GM23248 (cell line): ENCODE measurements around the gene CCDC192. TPM values are rescaled to one million over a fixed set of nuclear protein-coding genes. Genes with fewer than 3 reads are reported as not detected.
"Not testable (repeated sequence)": the region's sequence is repeated elsewhere in the genome, so short reads cannot be mapped to it uniquely, and the experiment has no call there.

ENCODE experiments used
- DNase-seq: peaks from one replicate; pipeline ENCODE4 v3.0.0-alpha.2; 2015
- H2AFZ ChIP-seq: fragments of 200-600 bp; sonication (generic); 2 replicates; pipeline ENCODE4 v1.6.1; 2016; ENCODE audit warnings: antibody characterized with exemption
- H3F3A ChIP-seq: fragments of 200-600 bp; sonication (generic); 2 replicates; pipeline ENCODE4 v1.6.1; 2016; ENCODE audit warnings: mild to moderate bottlenecking, antibody characterized with exemption, mixed run types; ENCODE audit not compliant: insufficient read depth
- H3K27ac ChIP-seq: fragments of 200-600 bp; sonication (generic); 2 replicates; pipeline ENCODE4 v1.5.1; 2016; ENCODE audit warnings: mild to moderate bottlenecking
- H3K27me3 ChIP-seq: fragments of 200-600 bp; sonication (generic); replicated peaks from 2 replicates; pipeline ENCODE4 v1.6.1; 2016; ENCODE audit warnings: mild to moderate bottlenecking; ENCODE audit not compliant: insufficient read depth
- H3K36me3 ChIP-seq: fragments of 200-600 bp; sonication (generic); 2 replicates; pipeline ENCODE4 v1.6.1; 2016; ENCODE audit warnings: low read depth, mild to moderate bottlenecking
- H3K4me1 ChIP-seq: fragments of 200-600 bp; sonication (generic); 2 replicates; pipeline ENCODE4 v1.6.1; 2016; ENCODE audit warnings: mild to moderate bottlenecking; ENCODE audit not compliant: insufficient read depth
- H3K4me2 ChIP-seq: fragments of 200-600 bp; sonication (generic); one replicate; pipeline ENCODE4 v1.6.1; 2016; ENCODE audit warnings: mild to moderate bottlenecking; ENCODE audit not compliant: unreplicated experiment
- H3K4me3 ChIP-seq: fragments of 200-600 bp; sonication (generic); 2 replicates; pipeline ENCODE4 v1.5.1; 2016; ENCODE audit warnings: mild to moderate bottlenecking
- H3K79me2 ChIP-seq: fragments of 200-600 bp; sonication (generic); 2 replicates; pipeline ENCODE4 v1.6.1; 2016; ENCODE audit warnings: mild to moderate bottlenecking; ENCODE audit not compliant: insufficient read depth
- H3K9ac ChIP-seq: fragments of 200-600 bp; sonication (generic); 2 replicates; pipeline ENCODE4 v1.6.1; 2016; ENCODE audit warnings: mild to moderate bottlenecking
- H3K9me2 ChIP-seq: fragments of 200-600 bp; sonication (generic); 2 replicates; pipeline ENCODE4 v1.6.1; 2016; ENCODE audit warnings: mixed run types, mild to moderate bottlenecking, moderate library complexity; ENCODE audit not compliant: insufficient read depth
- H3K9me3 ChIP-seq: fragments of 200-600 bp; sonication (generic); one replicate; pipeline ENCODE4 v1.6.1; 2017; ENCODE audit warnings: low read depth
- H4K20me1 ChIP-seq: fragments of 200-600 bp; sonication (generic); 2 replicates; pipeline ENCODE4 v1.6.0; 2016; ENCODE audit not compliant: insufficient read depth
- EZH2 ChIP-seq: fragments of 200-600 bp; sonication (generic); IDR thresholded peaks from 2 replicates; pipeline ENCODE4 v1.6.1; 2018; ENCODE audit warnings: antibody characterized with exemption, mild to moderate bottlenecking; ENCODE audit not compliant: insufficient read depth, poor library complexity, severe bottlenecking
- EZH2phosphoT487 ChIP-seq: fragments of 200-600 bp; sonication (generic); IDR thresholded peaks from 2 replicates; pipeline ENCODE4 v1.6.1; 2018; ENCODE audit warnings: antibody characterized with exemption, moderate library complexity, mild to moderate bottlenecking, low read depth; ENCODE audit not compliant: insufficient read depth
- WGBS, 2 experiments: methylation state at CpG; one replicate each; pipeline ENCODE4 v1.1.6; 2015 to 2017; ENCODE audit warnings: low lambda C conversion rate in 2 of 2, low coverage in 1 of 2; ENCODE audit errors: missing lambda C conversion rate in 2 of 2; 5-methylcytosine and 5-hydroxymethylcytosine counted together
- in situ Hi-C: fragments of 300-500 bp; cut with MboI; formaldehyde crosslinking; loops from 2 replicates; pipeline ENCODE4 v1.15.0; 2020
- polyA plus RNA-seq: library from polyadenylated mRNA; unstranded; fragments of >200 nt; fragmentation: Nextera tagmentation; extraction: Ambion mirVana; gene quantifications from 2 replicates; pipeline ENCODE4 v1.2.1, GENCODE V29; 2016
- total RNA-seq: library from RNA; depleted of rRNA; stranded (reverse); fragments of >200 nt; shearing (Covaris generic); gene quantifications from 2 replicates; pipeline ENCODE4 v1.2.3, GENCODE V29; 2014

CCDC192 gene
- total and polyA plus RNA-seq, 2 experiments from 2014 or later: 0.40 TPM; not detected in 1

GRCh38 chr5:127673117-127673800, 29.9 kb upstream of the CCDC192 start:
- Histone ChIP-seq H2AFZ (no peak overlapping the region), H3K36me3 (no peaks in the 10 kb centered on the region), H3K79me2 (no peaks in the 10 kb centered on the region), H3K27me3 (0 out of 2 replicates have a peak, but pooled peaks cover 3% of the 10 kb centered on the region), H3K4me2 (no peak overlapping the region), H3K9me2 (no peaks in the 10 kb centered on the region), H3K27ac (no peak overlapping the region), H3K9me3 (no peaks in the 10 kb centered on the region), H3F3A (no peaks in the 10 kb centered on the region), H3K9ac (no peak overlapping the region), H3K4me3 (no peak overlapping the region), H3K4me1 (0 out of 2 replicates have a peak, but pooled peaks cover 6% of the 10 kb centered on the region), H4K20me1 (no peaks in the 10 kb centered on the region)
- WGBS, 2 experiments: 17 to 22% methylated on average over 2 of the region's 2 CpGs
- DNase-seq: peak; percentile 38
- in situ Hi-C loops: no loop called here
- no peak for TF ChIP-seq EZH2
- no peak for TF ChIP-seq EZH2phosphoT487

- H3F3A ChIP-seq, H3K9ac ChIP-seq, H3K9me2 ChIP-seq, H3K79me2 ChIP-seq, H3K4me1 ChIP-seq, H3K9me3 ChIP-seq, H4K20me1 ChIP-seq, H3K36me3 ChIP-seq, H3K27ac ChIP-seq, H3K27me3 ChIP-seq, in situ Hi-C loops, H2AFZ ChIP-seq, DNase-seq, H3K4me2 ChIP-seq, H3K4me3 ChIP-seq: not testable (repeated sequence)
Measured at GRCh38 chr5:127676951-127677350, 26.2 kb upstream of the CCDC192 start.

GRCh38 chr5:127679691-127680330, 23.4 kb upstream of the CCDC192 start:
- H3K9ac ChIP-seq, in situ Hi-C loops, H3K27me3 ChIP-seq, H3K36me3 ChIP-seq, H3K4me3 ChIP-seq, DNase-seq, H3K4me2 ChIP-seq, H3K9me3 ChIP-seq, H3K9me2 ChIP-seq, H3F3A ChIP-seq, H3K79me2 ChIP-seq, H2AFZ ChIP-seq, H4K20me1 ChIP-seq, H3K27ac ChIP-seq, H3K4me1 ChIP-seq: not testable (repeated sequence)
- WGBS, 2 experiments: 29 to 36% methylated on average over 3 of the region's 3 CpGs

- no peak overlapping the region for H3K4me2 ChIP-seq
- no peaks in the 10 kb centered on the region for H4K20me1 ChIP-seq
- no peaks in the 10 kb centered on the region for H3F3A ChIP-seq
- no peak overlapping the region for H3K27ac ChIP-seq
- H3K4me3 ChIP-seq: no peak overlapping the region
- no peak for DNase-seq
- in situ Hi-C loops: no loop called here
- no peaks in the 10 kb centered on the region for H3K9me3 ChIP-seq
- 0 out of 2 replicates have a peak, but pooled peaks cover 1% of the 10 kb centered on the region for H3K4me1 ChIP-seq
- no peaks in the 10 kb centered on the region for H3K9me2 ChIP-seq
- WGBS, 2 experiments: 19 to 26% methylated on average over 1 of the region's 1 CpG
- no peak overlapping the region for H3K9ac ChIP-seq
- no peak overlapping the region for H2AFZ ChIP-seq
- no peaks in the 10 kb centered on the region; the same call in 1 of the 2 replicates for H3K27me3 ChIP-seq
- no peaks in the 10 kb centered on the region for H3K36me3 ChIP-seq
- no peaks in the 10 kb centered on the region for H3K79me2 ChIP-seq
- TF ChIP-seq EZH2phosphoT487 (no peak), EZH2 (no peak)
Measured at GRCh38 chr5:127680595-127680994, 22.6 kb upstream of the CCDC192 start.
